K562 (cell line): ENCODE results near the gene NIM1K. TPM values are rescaled to one million over a fixed set of nuclear protein-coding genes. Genes with fewer than 3 reads are reported as not detected.
A peak's percentile ranks its signal among the peaks of the same experiment; 100 is the strongest.

Experiments
- ATAC-seq: fragments of 200-7000 bp; cut with Tn5 transposase; 3 replicates; pipeline ENCODE4 v1.9.1; 2020; ENCODE audit warnings: moderate library complexity
- BruUV-seq: library from RNA; stranded (reverse); fragments of 400-500 nt; replicated peaks from 2 replicates; lab custom pipeline; 2021; lab: Mats Ljungman, UMichigan
- CTCF ChIA-PET: fragments of 300-600 bp; formaldehyde crosslinking; extraction: SDS; loops from one replicate; lab custom pipeline; 2021; ENCODE audit warnings: low intra/inter-chr PET ratio; lab: Yijun Ruan, JAX
- POLR2A ChIA-PET: fragments of 300-600, 350-650 bp; sonication (Branson Sonifier 250); formaldehyde crosslinking; extraction: SDS; loops from one replicate; lab custom pipeline; 2021; ENCODE audit warnings: antibody characterized with exemption, inconsistent platforms; lab: Yijun Ruan, JAX
- DNase-seq, 4 experiments: peaks; one replicate each; pipeline versions ENCODE4 v3.0.0 to v3.0.0-alpha.2; 2011 to 2018; ENCODE audit warnings: low spot score in 3 of 4, mixed read lengths in 3 of 4; ENCODE audit errors: extremely low read depth in 1 of 4
- FAIRE-seq: peaks from 2 replicates; lab custom pipeline; 2011; peaks lifted over from hg19 to GRCh38; lab: Jason Lieb, UNC
- H2AFZ ChIP-seq: 2 replicates; pipeline ENCODE4 v1.6.0; 2011; ENCODE audit warnings: low read depth, low read length, control low read depth, inconsistent platforms
- H3K27ac ChIP-seq: fragments of 200-600 bp; 3 replicates; pipeline ENCODE4 v1.8.0; 2011; ENCODE audit warnings: low read depth, mild to moderate bottlenecking, control low read depth, inconsistent platforms, low read length, moderate library complexity, mixed read lengths; ENCODE audit errors: extremely low read depth
- H3K27me3 ChIP-seq, 2 experiments: fragments of 300-600 bp in 1 of 2; 2 replicates in 1 of 2; 3 replicates in 1 of 2; pipeline versions ENCODE4 v1.6.0 to v1.8.0; 2011; ENCODE audit warnings: inconsistent platforms in 2 of 2, low read length in 2 of 2, mild to moderate bottlenecking in 1 of 2, mixed read lengths in 1 of 2, moderate library complexity in 1 of 2; ENCODE audit not compliant: control insufficient read depth in 2 of 2, insufficient read depth in 2 of 2
- H3K36me3 ChIP-seq: fragments of 300-600 bp; 3 replicates; pipeline ENCODE4 v1.8.0; 2011; ENCODE audit warnings: mild to moderate bottlenecking, low read length, inconsistent platforms; ENCODE audit not compliant: control insufficient read depth, insufficient read depth
- H3K4me1 ChIP-seq, 2 experiments: fragments of 200-600 bp in 1 of 2; replicated peaks in 1 of 2; 2 replicates in 1 of 2; 3 replicates in 1 of 2; pipeline versions ENCODE4 v1.5.1 to v1.8.0; 2011; ENCODE audit warnings: inconsistent platforms in 2 of 2, low read length in 2 of 2, mild to moderate bottlenecking in 1 of 2, mixed read lengths in 1 of 2, moderate library complexity in 1 of 2; ENCODE audit not compliant: control insufficient read depth in 2 of 2, insufficient read depth in 2 of 2
- H3K4me2 ChIP-seq: 2 replicates; pipeline ENCODE4 v1.6.1; 2011; ENCODE audit warnings: low read length, control low read depth, inconsistent platforms, mixed read lengths; ENCODE audit not compliant: insufficient read depth
- H3K4me3 ChIP-seq: fragments of 200-600 bp; sonication (generic), shearing (Covaris generic); 2 replicates; pipeline ENCODE4 v1.5.1; 2016; ENCODE audit warnings: control low read depth, inconsistent platforms
- H3K79me2 ChIP-seq: fragments of 200-600 bp; 3 replicates; pipeline ENCODE4 v1.8.0; 2011; ENCODE audit warnings: low read length, inconsistent platforms; ENCODE audit not compliant: control insufficient read depth, insufficient read depth
- H3K9ac ChIP-seq, 2 experiments: 2 replicates each; pipeline versions ENCODE4 v1.6.0 to v1.6.1; 2011; ENCODE audit warnings: low read depth in 2 of 2, low read length in 2 of 2, control low read depth in 1 of 2, inconsistent platforms in 1 of 2, mild to moderate bottlenecking in 1 of 2, mixed read lengths in 1 of 2; ENCODE audit not compliant: insufficient read depth in 1 of 2
- H3K9me1 ChIP-seq: one replicate; pipeline ENCODE4 v1.6.0; 2011; ENCODE audit warnings: inconsistent platforms, mild to moderate bottlenecking, low read length, moderate library complexity; ENCODE audit not compliant: control insufficient read depth, insufficient read depth
- H3K9me3 ChIP-seq: replicated peaks from 2 replicates; pipeline ENCODE4 v1.5.1; 2011; ENCODE audit warnings: low read depth, low read length, inconsistent platforms; ENCODE audit not compliant: control insufficient read depth, insufficient read depth
- H4K20me1 ChIP-seq: replicated peaks from 2 replicates; pipeline ENCODE4 v1.6.1; 2011; ENCODE audit warnings: low read length, inconsistent platforms, mixed read lengths; ENCODE audit not compliant: control insufficient read depth, insufficient read depth
- BACH1 ChIP-seq: fragments of 200-800 bp; sonication (Bioruptor generic); IDR thresholded peaks from 2 replicates; pipeline ENCODE4 v1.6.1; 2016; ENCODE audit warnings: missing genetic modification characterization, missing compliant biosample characterization
- FOXJ3 ChIP-seq: sonication (generic); formaldehyde crosslinking; IDR thresholded peaks from 2 replicates; pipeline ENCODE4 v1.4.0; 2020; ENCODE audit warnings: mild to moderate bottlenecking, missing genetic modification reagents
- HDAC3 ChIP-seq: fragments of 450-650 bp; IDR thresholded peaks from 2 replicates; pipeline ENCODE4 v1.6.1; 2018; ENCODE audit warnings: borderline replicate concordance, mild to moderate bottlenecking, moderate library complexity; ENCODE audit not compliant: partially characterized antibody
- POLR2A ChIP-seq: fragments of 450-650 bp; conservative IDR thresholded peaks from 2 replicates; pipeline ENCODE4 v1.6.1; 2016
- ZKSCAN3 ChIP-seq: fragments of 250-450 bp; sonication (Bioruptor Pico); IDR thresholded peaks from 2 replicates; pipeline ENCODE4 v1.4.0; 2020
- ZNF121 ChIP-seq: sonication (generic); formaldehyde crosslinking; conservative IDR thresholded peaks from 2 replicates; pipeline ENCODE4 v1.8.0; 2022; ENCODE audit warnings: missing genetic modification reagents
- ZNF165 ChIP-seq: fragments of 250-450 bp; sonication (Bioruptor Pico); IDR thresholded peaks from 2 replicates; pipeline ENCODE4 v1.4.0; 2020; ENCODE audit warnings: borderline replicate concordance
- ZNF239 ChIP-seq: fragments of 250-450 bp; sonication (Bioruptor Pico); IDR thresholded peaks from 2 replicates; pipeline ENCODE4 v1.4.0; 2020; ENCODE audit warnings: mild to moderate bottlenecking
- WGBS: fragments of 100-300 bp; shearing (Covaris generic); methylation state at CpG from one replicate; pipeline ENCODE4 v1.1.6; 2016; ENCODE audit warnings: low coverage, mixed read lengths; ENCODE audit not compliant: insufficient coverage; ENCODE audit errors: missing lambda C conversion rate; 5-methylcytosine and 5-hydroxymethylcytosine counted together
- in situ Hi-C: fragments of 300-500 bp; cut with MboI; formaldehyde crosslinking; loops from 4 replicates; pipeline ENCODE4 v1.15.0; 2018; ENCODE audit warnings: inconsistent platforms, mixed read lengths
- intact Hi-C: fragments of 100-400 bp; cut with micrococcal nuclease; formaldehyde crosslinking; loops from 2 replicates; pipeline ENCODE4 v1.14.2; 2022
- polyA plus RNA-seq, 8 experiments: library from polyadenylated mRNA; depleted of rRNA in 4 of 8; stranded (reverse) in 5 of 8; unstranded in 3 of 8; fragments of >200 nt; fragmentation: Nextera tagmentation in 2 of 8; fragmentation: Illumina TruSeq in 1 of 8; extraction: Ambion mirVana in 2 of 8; extraction: Trizol in 1 of 8; gene quantifications; 2 replicates each; pipeline versions ENCODE4 v1.2.1 to v1.2.3, GENCODE V29; 2011 to 2014; ENCODE audit warnings: inconsistent platforms in 1 of 8, missing spikeins in 1 of 8
- total RNA-seq, 7 experiments: library from RNA; depleted of rRNA in 6 of 7; stranded (reverse); fragments of >200 nt in 6 of 7; fragmentation: Illumina TruSeq in 2 of 7; extraction: Trizol in 2 of 7; gene quantifications; 2 replicates each; pipeline versions ENCODE4 v1.2.1 to v1.2.3, GENCODE V29; 2011 to 2021; ENCODE audit warnings: low replicate concordance in 1 of 7
- TF ChIP-seq, protein P1 (sequence below), 3 experiments: fragments of 200-800 bp in 1 of 3; fragments of 250-450 bp in 1 of 3; fragments of 450-650 bp in 1 of 3; sonication (Bioruptor Pico) in 1 of 3; sonication (Bioruptor generic) in 1 of 3; formaldehyde crosslinking in 1 of 3; IDR thresholded peaks; 2 replicates each; pipeline versions ENCODE4 v1.6.1 to v1.8.0; 2016 to 2022; ENCODE audit warnings: mild to moderate bottlenecking in 2 of 3, missing genetic modification characterization in 2 of 3, missing compliant biosample characterization in 1 of 3, moderate library complexity in 1 of 3
- TF ChIP-seq, protein P2 (sequence below): sonication (generic); formaldehyde crosslinking; IDR thresholded peaks from 2 replicates; pipeline ENCODE4 v1.8.0; 2022; ENCODE audit warnings: missing genetic modification reagents, mild to moderate bottlenecking, moderate library complexity, borderline replicate concordance
- TF ChIP-seq, protein P3 (sequence below): fragments of 450-650 bp; formaldehyde crosslinking; IDR thresholded peaks from 2 replicates; pipeline ENCODE4 v1.4.0; 2022; ENCODE audit warnings: mild to moderate bottlenecking, moderate library complexity

NIM1K gene
- total and polyA plus RNA-seq, 9 of the 15 experiments (the other 6 are each of a cell fraction or from before 2014, with no cell fraction given): 0.03 to 0.34 (median 0.08) TPM; not detected in 3

DNA sequence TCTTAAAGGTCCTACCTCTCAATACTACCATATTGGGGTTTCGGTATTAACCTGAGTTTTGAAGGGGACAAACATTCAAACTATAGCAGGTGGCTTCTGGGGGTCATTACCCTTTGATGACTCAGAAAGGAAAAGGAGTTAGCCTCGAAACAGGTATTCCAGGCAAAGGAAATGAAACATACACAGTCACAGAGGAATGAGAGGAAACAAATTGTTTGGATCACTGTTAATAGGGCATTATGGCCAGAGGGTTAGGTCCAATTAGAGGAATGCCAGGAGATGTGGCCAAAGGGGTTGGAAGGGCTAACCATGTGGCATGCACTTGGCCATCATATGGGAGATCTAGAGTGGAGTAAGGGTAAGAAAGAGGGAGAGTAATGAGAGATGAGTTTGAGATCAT is 23.9 kb upstream of the NIM1K start:
- peaks cover 77% of the 10 kb centered on the region for H3K36me3 ChIP-seq
- ATAC-seq (no peak), FAIRE-seq (no peak), DNase-seq (no peak)
- in situ Hi-C loops (no loop called here), intact Hi-C loops (no loop called here)
- no peak overlapping the region for H3K4me3 ChIP-seq
- TF ChIP-seq HDAC3: no peak
- TF ChIP-seq POLR2A: 0 out of 2 replicates have a peak, but pooled peaks have one; percentile 21
- H3K79me2 ChIP-seq: no peaks in the 10 kb centered on the region
- H3K27me3 ChIP-seq: no peaks in the 10 kb centered on the region
- H3K9me1 ChIP-seq: no peaks in the 10 kb centered on the region
- H3K27ac ChIP-seq: no peak overlapping the region
- POLR2A ChIA-PET: interaction anchor here (1.0 to 1.8 kb wide), 3 partner anchors 12 to 25 kb away, joined by 3 to 6 read pairs (median 5); no protein-coding TSS in a partner anchor
- 100% methylated on average over 2 of the region's 2 CpGs for WGBS
- no peak overlapping the region for H3K4me2 ChIP-seq
- no peaks in the 10 kb centered on the region for H3K9me3 ChIP-seq
- CTCF ChIA-PET: no interaction called here
- no peak overlapping the region for H3K9ac ChIP-seq
- H3K4me1 ChIP-seq: no peaks in the 10 kb centered on the region
- no TSS peak for BruUV-seq
- H2AFZ ChIP-seq: no peak overlapping the region
- H4K20me1 ChIP-seq: no peaks in the 10 kb centered on the region

DNA sequence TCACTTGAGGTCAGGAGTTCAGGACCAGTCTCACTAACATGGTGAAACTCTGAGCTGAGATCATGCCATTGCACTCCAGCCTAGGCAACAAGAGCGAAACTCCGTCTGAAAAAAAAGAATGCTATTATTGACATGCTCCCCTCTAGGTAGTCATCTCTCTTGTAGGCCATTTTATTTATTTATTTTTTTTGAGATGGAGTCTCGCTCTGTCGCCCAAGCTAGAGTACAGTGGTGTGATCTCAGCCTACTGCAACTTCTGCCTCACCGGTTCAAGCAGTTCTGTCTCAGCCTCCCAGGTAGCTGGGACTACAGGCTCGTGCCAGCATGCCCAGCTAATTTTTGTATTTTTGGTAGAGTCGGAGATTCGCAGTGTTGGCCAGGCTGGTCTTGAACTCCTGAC is 20.6 kb upstream of the NIM1K start:
- Histone ChIP-seq H2AFZ (no peak overlapping the region), H3K27ac (no peak overlapping the region), H4K20me1 (no peaks in the 10 kb centered on the region), H3K4me2 (no peak overlapping the region), H3K9me1 (no peaks in the 10 kb centered on the region), H3K9ac (no peak overlapping the region), H3K4me3 (no peak overlapping the region), H3K36me3 (peaks cover 78% of the 10 kb centered on the region), H3K9me3 (no peaks in the 10 kb centered on the region), H3K27me3 (no peaks in the 10 kb centered on the region), H3K79me2 (no peaks in the 10 kb centered on the region), H3K4me1 (no peaks in the 10 kb centered on the region)
- in situ Hi-C loops (no loop called here), intact Hi-C loops (no loop called here)
- FAIRE-seq (no peak), ATAC-seq (no peak), DNase-seq (no peak)
- no TSS peak for BruUV-seq
- ChIA-PET POLR2A (interaction anchor here (0.8 kb wide), 1 partner anchor 9 kb away, joined by 3 read pairs; no protein-coding TSS in a partner anchor), CTCF (no interaction called here)
- 96% methylated on average over 8 of the region's 8 CpGs for WGBS
- TF ChIP-seq BACH1 (no peak), FOXJ3 (CRISPR knock-in tag) (no peak), ZNF239 (CRISPR knock-in tag) (no peak), ZKSCAN3 (CRISPR knock-in tag) (no peak), ZNF165 (CRISPR knock-in tag) (no peak), ZNF121 (CRISPR knock-in tag) (no peak)
- TF ChIP-seq, protein P1, sequence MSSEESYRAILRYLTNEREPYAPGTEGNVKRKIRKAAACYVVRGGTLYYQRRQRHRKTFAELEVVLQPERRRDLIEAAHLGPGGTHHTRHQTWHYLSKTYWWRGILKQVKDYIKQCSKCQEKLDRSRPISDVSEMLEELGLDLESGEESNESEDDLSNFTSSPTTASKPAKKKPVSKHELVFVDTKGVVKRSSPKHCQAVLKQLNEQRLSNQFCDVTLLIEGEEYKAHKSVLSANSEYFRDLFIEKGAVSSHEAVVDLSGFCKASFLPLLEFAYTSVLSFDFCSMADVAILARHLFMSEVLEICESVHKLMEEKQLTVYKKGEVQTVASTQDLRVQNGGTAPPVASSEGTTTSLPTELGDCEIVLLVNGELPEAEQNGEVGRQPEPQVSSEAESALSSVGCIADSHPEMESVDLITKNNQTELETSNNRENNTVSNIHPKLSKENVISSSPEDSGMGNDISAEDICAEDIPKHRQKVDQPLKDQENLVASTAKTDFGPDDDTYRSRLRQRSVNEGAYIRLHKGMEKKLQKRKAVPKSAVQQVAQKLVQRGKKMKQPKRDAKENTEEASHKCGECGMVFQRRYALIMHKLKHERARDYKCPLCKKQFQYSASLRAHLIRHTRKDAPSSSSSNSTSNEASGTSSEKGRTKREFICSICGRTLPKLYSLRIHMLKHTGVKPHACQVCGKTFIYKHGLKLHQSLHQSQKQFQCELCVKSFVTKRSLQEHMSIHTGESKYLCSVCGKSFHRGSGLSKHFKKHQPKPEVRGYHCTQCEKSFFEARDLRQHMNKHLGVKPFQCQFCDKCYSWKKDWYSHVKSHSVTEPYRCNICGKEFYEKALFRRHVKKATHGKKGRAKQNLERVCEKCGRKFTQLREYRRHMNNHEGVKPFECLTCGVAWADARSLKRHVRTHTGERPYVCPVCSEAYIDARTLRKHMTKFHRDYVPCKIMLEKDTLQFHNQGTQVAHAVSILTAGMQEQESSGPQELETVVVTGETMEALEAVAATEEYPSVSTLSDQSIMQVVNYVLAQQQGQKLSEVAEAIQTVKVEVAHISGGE (CRISPR knock-in tag; IDR thresholded peaks at IDR 0.05): no peak
- TF ChIP-seq, protein P2, sequence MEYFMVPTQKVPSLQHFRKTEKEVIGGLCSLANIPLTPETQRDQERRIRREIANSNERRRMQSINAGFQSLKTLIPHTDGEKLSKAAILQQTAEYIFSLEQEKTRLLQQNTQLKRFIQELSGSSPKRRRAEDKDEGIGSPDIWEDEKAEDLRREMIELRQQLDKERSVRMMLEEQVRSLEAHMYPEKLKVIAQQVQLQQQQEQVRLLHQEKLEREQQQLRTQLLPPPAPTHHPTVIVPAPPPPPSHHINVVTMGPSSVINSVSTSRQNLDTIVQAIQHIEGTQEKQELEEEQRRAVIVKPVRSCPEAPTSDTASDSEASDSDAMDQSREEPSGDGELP (CRISPR knock-in tag): no peak
- TF ChIP-seq, protein P3, sequence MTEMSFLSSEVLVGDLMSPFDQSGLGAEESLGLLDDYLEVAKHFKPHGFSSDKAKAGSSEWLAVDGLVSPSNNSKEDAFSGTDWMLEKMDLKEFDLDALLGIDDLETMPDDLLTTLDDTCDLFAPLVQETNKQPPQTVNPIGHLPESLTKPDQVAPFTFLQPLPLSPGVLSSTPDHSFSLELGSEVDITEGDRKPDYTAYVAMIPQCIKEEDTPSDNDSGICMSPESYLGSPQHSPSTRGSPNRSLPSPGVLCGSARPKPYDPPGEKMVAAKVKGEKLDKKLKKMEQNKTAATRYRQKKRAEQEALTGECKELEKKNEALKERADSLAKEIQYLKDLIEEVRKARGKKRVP (CRISPR knock-in tag): no peak
